ENCODE results near the gene TCAP.

TCAP gene

GRCh38 chr17:39651923-39652586 lies 13.1 kb upstream of the TCAP start:
- DNase-seq (ENCODE audit: low read depth) = no peak

DNA sequence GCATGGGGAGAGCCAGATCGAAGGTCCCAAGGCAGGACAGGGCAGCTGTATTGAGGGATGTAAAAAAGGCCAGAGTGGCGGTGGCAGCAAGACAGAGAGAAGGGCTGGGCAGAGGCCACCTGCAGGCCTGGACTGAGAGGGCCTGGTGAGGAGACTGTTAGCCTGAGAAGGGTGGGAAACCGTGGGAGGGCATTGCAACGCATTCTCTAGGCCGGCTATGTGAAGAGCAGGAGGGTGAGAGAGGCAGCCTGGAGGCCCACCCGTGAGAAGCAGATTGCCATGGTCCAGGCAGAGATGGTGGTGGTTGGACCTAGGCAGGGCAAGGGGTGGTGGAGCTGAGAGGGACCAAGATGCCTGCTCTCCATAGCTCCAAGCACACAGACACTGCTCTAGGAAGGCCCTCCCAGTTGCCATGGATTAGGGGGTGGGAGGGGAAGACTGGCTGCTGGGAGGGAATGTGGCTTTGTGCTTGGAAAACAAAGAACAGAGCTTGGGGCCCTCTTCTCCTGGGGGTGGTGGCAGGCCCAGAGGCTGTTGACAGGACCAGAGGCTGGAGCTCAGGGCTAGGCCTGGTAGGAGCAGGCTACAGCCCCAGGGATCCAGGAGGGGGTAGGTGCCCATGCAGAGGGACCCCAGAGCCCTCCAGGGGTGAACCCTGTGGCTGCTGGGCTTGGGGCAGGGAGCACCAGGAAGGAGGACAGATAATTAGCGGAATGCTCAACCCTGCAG lies 12.4 kb upstream of the TCAP start:
- no peak for DNase-seq (ENCODE audit: low read depth)

- no peak for DNase-seq (ENCODE audit: low read depth)
Observed at GRCh38 chr17:39653316-39653661, 11.9 kb upstream of the TCAP start.

DNA sequence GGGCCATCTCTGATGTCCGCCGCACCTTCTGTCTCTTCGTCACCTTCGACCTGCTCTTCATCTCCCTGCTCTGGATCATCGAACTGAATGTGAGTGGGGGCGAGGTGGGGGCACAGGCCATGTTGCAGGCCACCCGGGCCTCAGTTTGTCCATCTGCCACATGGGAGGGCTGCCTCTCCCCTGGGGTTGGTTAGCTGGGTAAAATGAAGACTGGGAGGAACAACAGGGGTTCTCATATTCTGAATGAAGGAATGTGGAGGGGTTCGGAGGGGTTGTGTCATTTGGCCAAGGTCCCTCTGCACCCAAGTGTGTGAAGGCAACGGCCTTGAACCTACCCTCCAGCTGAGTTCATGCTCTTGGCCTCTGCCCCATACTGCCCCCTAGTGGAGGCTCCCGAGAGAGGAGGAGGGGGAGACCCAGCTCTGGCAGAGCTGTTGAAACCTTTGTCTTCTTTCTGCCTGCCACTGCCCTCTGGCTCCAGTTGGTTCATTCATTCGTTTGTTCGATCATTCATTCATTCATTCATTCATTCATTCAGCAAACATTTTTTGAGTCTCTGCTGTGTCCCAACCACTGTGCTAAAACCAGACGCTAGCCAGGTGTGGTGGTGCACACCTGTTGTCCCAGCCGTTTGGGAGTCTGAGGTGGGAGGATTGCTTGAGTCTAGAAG lies 11.4 kb upstream of the TCAP start:
- no peak for DNase-seq (ENCODE audit: low read depth)

GRCh38 chr17:39655105-39655504 lies 10.0 kb upstream of the TCAP start:
- DNase-seq (ENCODE audit: low read depth) = no peak

DNA sequence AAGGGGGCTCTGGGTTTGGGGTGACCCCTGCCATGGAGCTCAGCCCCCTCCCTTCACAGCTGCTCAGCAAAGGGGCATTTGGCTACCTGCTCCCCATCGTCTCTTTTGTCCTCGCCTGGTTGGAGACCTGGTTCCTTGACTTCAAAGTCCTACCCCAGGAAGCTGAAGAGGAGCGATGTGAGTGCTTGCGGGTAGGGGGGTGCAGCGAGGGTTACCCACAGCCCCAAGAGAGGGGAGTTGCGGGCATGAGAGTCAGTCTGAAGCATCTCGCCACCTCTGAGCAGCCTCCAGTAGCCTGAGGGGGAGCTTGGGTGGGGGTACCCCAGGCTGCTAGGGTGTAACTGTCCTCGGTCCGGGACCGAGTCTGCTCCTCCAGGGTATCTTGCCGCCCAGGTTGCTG lies 6.8 kb upstream of the TCAP start:
- no peak for DNase-seq (ENCODE audit: low read depth)

DNA sequence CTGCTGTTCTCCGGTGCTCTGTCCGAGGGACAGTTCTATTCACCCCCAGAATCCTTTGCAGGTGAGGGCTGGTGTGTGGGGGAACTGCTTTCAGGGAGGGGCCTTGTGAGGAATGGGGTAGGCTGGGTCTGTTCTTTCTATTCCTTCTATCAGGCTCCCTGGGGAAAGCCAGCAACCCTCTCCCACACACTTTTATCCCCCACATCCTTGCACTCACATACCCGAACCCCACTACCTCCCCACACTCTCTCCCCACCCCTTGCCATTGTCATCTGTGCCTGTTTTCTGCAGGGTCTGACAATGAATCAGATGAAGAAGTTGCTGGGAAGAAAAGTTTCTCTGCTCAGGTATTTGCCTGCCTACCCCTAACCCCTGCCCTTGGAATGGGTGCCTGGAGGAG lies 6.4 kb upstream of the TCAP start:
- DNase-seq (ENCODE audit: low read depth) = no peak

GRCh38 chr17:39659279-39660010 lies 5.7 kb upstream of the TCAP start:
- no peak for DNase-seq (ENCODE audit: low read depth)

DNA sequence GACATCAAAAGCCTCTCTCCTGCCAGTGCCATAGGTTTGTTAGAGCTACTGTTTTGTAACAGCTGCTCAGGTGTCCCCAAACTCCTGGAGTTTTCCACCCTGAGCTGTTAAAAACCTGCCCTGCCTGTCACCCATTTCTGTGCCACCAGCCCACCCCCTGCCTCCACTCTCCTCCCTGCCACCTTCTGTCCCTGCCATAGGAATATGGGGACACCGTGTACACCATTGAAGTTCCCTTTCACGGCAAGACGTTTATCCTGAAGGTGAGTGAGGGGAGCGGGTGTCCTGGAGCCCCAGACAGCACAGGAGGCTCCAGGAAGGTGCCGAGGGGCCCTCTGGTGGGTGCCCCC lies 5.2 kb upstream of the TCAP start:
- no peak for DNase-seq (ENCODE audit: low read depth)

DNA sequence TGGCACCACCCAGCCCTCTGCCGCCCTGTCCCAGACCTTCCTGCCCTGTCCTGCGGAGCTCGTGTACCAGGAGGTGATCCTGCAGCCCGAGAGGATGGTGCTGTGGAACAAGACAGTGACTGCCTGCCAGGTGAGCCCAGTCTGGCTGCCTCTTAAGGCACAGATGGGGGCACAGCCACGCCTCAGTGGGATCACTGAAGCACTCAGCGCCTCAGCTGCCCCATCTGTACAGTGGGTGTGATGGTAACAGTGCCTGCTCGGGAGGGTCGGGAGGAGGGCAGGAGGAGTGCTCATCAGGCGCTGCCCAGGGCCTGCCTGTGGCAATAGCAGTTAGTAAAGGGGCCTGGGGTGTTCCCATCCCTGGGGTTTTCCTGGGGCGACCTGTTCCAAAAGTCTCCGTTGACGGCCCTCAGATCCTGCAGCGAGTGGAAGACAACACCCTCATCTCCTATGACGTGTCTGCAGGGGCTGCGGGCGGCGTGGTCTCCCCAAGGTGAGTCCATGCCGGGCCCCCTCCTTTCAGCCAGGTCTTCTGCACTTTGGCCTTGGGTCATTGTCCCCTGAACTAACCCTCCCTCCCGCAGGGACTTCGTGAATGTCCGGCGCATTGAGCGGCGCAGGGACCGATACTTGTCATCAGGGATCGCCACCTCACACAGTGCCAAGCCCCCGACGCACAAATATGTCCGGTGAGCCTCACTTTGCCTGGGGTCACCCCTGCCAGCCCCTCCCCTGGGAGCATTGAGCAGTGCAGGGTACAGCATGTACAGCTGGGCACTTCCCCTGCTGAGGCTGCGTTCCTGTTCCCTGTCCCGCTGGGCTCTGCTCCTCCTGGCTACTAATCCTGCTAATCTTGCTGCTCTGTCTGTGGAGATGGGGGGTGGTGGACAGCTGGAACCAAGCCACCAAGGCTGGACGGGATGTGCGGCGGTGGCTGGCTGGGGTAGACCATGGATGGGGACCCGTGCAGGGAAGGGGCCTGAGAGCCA lies 4.5 kb upstream of the TCAP start:
- no peak for DNase-seq (ENCODE audit: low read depth)

DNA sequence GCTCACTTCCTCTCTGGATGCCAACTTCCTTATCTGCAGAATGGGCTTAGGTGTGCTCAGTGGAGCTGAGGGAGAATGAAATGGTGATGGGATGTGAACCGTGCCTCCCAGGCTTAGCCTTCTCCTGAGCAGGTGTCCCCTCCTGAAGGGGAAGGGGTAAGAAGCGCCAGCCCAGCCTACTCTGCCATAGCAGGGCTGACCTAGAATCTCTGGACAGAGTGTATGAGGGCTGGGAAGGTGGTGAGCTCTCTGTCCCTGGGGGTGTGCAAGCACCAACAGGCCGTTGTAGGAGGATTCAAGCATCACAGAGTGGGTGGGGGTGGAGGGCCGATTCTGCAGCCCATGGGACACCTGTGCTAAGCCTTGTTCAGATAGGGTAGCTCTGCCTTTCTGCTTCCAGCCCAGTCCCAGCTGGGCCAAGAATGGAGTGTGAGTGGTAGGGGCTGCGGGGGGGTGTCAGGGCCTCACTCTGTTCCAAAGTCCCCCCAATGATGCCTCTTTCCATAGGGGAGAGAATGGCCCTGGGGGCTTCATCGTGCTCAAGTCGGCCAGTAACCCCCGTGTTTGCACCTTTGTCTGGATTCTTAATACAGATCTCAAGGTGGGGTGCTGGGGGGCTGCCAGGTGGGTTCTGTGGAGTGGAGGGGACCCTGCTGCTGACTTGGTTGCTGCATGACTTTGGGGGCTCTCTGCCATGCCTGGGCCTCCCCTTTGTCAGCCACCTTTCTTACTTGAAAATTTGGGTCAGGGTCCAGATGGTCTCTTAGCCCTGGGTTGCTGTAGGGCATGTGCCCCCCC lies 3.2 kb upstream of the TCAP start:
- no peak for DNase-seq (ENCODE audit: low read depth)

- DNase-seq (ENCODE audit: low read depth) = no peak
Observed at GRCh38 chr17:39662551-39663339, 2.4 kb upstream of the TCAP start.

- DNase-seq (ENCODE audit: low read depth) = no peak
Observed at GRCh38 chr17:39663340-39663687, 1.8 kb upstream of the TCAP start.

DNA sequence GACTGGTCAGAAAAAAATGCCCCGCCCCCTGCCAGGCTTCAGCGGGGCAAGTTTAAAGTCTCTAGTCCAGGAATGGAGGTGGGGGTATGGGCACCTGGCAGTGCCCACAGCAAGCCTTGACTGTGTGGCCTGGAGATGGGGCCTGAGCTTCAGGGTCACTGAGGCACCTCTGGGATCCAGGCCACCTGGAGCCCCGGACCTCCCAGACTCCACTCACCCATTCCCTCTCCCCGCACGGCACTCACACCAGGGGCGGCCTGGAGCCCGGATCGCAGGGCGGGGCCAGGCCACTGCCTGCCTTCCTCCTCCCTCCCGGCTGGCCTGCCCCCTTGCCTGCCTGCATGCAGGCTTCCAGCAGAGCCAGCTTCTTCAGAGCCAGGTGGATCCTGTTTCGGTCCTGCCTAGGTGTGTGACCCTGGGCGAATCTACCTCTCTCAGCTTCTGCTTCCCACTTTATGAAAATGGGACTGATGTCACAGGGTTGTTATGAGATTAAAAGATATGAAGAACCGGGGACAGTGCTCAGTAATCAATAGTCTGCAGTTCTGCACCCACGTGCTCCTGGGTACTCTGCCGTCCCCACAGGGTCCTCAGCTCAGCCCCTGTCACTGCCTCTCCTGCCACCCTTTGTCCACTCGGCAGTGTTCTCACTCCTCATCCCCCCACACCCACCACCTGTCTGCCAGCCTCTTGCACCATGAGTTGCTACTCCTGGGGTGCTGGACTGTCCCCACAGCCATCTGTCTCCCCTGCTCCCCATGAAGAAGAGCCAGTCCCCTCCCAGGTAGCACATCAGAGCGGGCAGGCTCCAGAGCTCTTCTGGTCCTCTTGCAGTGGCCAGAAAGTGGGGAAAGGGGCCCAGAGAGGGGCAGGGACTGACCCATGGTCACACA lies 1.2 kb upstream of the TCAP start:
- no peak for DNase-seq (ENCODE audit: low read depth)

GRCh38 chr17:39665642-39666224 lies 584 bp downstream of the TCAP start:
- no peak for DNase-seq (ENCODE audit: low read depth)

DNA sequence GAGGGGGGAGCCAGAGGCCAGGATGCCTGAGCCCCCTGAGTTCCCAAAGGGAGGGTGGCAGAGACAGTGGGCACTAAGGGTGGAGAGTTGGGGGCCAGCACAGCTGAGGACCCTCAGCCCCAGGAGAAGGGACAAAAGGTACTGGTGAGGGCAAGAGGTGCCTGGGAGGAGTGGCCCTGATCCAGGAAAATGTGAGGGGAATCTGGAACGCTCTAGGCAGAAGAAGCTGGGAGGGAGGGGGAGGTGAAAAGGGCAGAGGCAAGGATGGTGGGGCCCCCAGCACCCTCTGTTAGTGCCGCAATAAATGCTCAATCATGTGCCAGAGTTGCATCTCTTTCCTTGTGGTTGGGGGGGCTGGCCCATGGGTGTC lies 1.1 kb downstream of the TCAP start:
- DNase-seq (ENCODE audit: low read depth) = no peak

GRCh38 chr17:39666601-39667261 lies 1.6 kb downstream of the TCAP start:
- DNase-seq (ENCODE audit: low read depth) = no peak

DNA sequence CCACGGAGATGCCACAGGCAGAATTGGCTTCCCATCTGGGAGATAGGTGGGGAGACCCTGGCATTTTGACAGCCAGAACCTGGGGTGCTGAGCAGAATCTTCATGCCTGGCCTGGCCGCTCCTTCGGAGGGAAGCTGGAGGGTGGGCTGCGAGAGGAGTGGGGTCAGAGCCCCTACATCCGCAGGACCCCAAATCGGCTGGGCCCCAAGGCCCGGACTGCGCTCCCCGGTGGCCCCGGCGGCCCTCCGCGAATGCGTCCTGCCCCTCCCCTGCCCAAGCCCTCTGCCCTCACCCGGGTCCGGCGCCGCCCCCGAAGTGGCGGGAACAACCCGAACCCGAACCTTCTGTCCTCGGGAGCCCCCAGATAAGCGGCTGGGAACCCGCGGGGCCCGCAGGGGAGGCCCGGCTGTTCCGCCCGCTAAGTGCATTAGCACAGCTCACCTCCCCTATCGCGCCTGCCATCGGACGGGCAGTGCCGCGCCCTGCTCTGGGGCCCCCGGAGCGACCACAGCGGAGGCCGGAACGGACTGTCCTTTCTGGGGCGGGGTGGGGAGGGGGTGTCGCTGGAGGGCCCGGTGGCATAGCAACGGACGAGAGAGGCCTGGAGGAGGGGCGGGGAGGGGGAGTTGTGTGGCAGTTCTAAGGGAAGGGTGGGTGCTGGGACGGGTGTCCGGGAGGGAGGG lies 2.3 kb downstream of the TCAP start:
- no peak for DNase-seq (ENCODE audit: low read depth)

Measured in fibroblast of gingiva (primary cell).